Choroid plexus epithelial cell (primary cell): Measurements from ENCODE around the gene RARS2.
A peak's percentile ranks its signal among the peaks of the same experiment; 100 is the strongest.

Experiments
- DNase-seq: peaks from one replicate; pipeline ENCODE4 v3.0.0-alpha.2; 2010; ENCODE audit warnings: low read depth
- H3K4me3 ChIP-seq: 2 replicates; pipeline ENCODE4 v1.5.1; 2011; ENCODE audit warnings: low read depth, mild to moderate bottlenecking, control low read depth, low read length, moderate library complexity
- TF ChIP-seq, protein P1 (sequence below): conservative IDR thresholded peaks from 2 replicates; pipeline ENCODE4 v1.5.1; 2011; ENCODE audit warnings: low read depth, mild to moderate bottlenecking, control low read depth, inconsistent platforms, low read length, moderate library complexity

The RARS2 gene

GRCh38 chr6:87600576-87600975 lies 10.8 kb upstream of the RARS2 start:
- no peak overlapping the region for H3K4me3 ChIP-seq
- TF ChIP-seq, protein P1, sequence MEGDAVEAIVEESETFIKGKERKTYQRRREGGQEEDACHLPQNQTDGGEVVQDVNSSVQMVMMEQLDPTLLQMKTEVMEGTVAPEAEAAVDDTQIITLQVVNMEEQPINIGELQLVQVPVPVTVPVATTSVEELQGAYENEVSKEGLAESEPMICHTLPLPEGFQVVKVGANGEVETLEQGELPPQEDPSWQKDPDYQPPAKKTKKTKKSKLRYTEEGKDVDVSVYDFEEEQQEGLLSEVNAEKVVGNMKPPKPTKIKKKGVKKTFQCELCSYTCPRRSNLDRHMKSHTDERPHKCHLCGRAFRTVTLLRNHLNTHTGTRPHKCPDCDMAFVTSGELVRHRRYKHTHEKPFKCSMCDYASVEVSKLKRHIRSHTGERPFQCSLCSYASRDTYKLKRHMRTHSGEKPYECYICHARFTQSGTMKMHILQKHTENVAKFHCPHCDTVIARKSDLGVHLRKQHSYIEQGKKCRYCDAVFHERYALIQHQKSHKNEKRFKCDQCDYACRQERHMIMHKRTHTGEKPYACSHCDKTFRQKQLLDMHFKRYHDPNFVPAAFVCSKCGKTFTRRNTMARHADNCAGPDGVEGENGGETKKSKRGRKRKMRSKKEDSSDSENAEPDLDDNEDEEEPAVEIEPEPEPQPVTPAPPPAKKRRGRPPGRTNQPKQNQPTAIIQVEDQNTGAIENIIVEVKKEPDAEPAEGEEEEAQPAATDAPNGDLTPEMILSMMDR: no peak
- DNase-seq: no peak

- H3K4me3 ChIP-seq: peak overlapping the region; percentile 95
- TF ChIP-seq, protein P1: no peak
- DNase-seq: no peak
These were observed 1.2 kb upstream of the RARS2 start for GRCh38 chr6:87590990-87591389.

DNA sequence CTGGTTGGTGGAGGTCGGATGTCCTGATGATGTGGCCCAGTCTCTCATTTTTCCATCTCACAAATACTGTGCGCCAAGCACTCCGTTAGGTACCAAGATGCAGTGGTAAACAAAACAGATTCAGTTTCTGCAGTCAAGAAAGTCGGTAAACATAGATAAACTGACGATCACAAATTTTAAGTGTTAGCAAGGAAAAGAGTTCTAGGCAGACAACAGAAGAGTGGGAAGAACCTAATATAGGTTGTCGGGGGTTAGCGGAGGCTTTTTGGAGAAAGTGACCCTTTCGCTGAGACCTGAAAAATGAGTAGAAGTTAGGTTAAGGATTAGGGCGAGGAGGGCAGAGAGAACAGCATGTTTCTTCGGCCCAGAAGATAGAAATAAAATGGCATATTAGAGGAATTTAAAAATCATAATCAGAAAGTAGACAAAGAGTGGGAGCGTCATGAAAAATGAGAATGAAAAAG lies 662 bp upstream of the RARS2 start:
- TF ChIP-seq, protein P1: no peak
- DNase-seq: no peak

GRCh38 chr6:87588756-87589407 lies 905 bp downstream of the RARS2 start:
- peak overlapping the region; percentile 95 for H3K4me3 ChIP-seq
- TF ChIP-seq, protein P1: no peak
- no peak for DNase-seq

More for the DNA sequence above, 662 bp upstream of the RARS2 start:
- peak overlapping the region; percentile 95 for H3K4me3 ChIP-seq

- no peak overlapping the region for H3K4me3 ChIP-seq
- TF ChIP-seq, protein P1: no peak
- no peak for DNase-seq
These were observed 3.3 kb downstream of the RARS2 start for GRCh38 chr6:87586371-87587077.

DNA sequence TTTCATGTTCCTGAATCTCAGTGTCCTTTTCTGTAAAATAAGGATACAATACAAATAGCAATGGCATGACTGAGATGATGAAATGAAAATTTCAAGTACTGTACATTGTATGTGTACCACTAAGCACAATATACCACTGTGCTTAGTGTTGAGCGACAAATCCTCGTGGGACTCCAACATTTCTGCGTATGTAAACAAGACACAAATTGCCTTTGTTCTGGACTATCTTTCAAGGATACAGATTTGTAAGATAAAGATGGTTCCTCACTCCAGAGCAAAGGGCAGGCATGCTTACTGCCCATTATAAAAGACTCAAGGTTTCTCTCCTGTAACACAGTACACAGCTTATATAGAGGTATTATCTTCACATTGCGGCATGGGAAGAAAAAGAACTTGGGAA lies 6.0 kb downstream of the RARS2 start:
- no peak for DNase-seq
- TF ChIP-seq, protein P1: no peak
- H3K4me3 ChIP-seq: no peak overlapping the region
